Measurements from ENCODE around the gene PGLYRP4. TPM values are rescaled to one million over a fixed set of nuclear protein-coding genes. Genes with fewer than 3 reads are reported as not detected.

Gene PGLYRP4
- total RNA-seq, 2 donors from 2014 or later = not detected

DNA sequence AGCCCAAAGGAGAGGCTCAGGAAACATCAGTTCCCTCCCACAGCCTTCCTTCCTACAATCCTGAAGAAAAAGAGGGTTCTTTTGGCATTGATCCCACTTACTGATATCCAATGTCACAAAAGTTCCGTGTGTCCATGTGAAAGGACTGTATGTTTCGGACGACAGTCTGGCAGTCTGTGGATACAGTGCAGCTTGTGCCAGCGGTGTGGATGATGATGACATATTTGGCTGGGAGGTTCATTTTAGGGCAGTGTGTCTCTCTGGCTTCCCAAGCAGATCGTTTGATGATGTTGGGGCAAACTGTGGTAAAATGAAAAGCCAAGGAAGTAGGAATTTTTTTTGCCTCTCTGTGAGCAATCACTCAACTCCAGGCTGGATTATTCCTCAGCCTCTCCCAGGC lies 46.3 kb downstream of the PGLYRP4 start:
- ATAC-seq (no peak), DNase-seq (no peak)
- peaks cover 28% of the 10 kb centered on the region for H3K27me3 Mint-ChIP-seq
- H3K4me3 Mint-ChIP-seq = no peak overlapping the region
- no peaks in the 10 kb centered on the region for H3K36me3 Mint-ChIP-seq (ENCODE audit: low read depth)
- H3K27ac Mint-ChIP-seq = no peak overlapping the region
- H3K4me1 Mint-ChIP-seq = peaks cover 7% of the 10 kb centered on the region
- no peaks in the 10 kb centered on the region for H3K9me3 ChIP-seq (ENCODE audit: control insufficient read depth, low read length, poor library complexity, severe bottlenecking)

DNA sequence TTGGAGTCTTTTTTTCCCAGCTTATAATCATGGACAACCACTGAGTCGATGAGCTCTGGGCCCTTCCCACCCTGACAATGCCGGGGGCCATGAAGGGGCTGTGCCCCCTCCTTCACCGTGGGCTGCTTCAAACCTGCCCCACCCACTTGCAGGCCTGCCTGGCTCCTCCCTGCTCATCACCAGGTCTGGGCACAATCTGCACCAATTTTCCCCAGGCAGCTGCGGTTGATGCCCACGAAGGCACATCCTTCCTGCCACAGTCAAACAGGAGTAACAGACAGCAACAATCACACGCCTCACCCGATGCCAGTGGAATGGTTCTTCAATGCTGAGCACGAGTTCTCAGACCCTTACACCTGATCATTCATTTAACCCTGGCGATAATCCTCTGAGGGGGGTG lies 54.8 kb downstream of the PGLYRP4 start:
- Mint-ChIP-seq H3K27ac (peak overlapping the region; percentile 83), H3K27me3 (no peaks in the 10 kb centered on the region), H3K4me1 (peaks cover 42% of the 10 kb centered on the region), H3K4me3 (peak overlapping the region; percentile 76), H3K36me3 (ENCODE audit: low read depth) (peaks cover 3% of the 10 kb centered on the region)
- DNase-seq (no peak), ATAC-seq (peak; percentile 80)
- no peaks in the 10 kb centered on the region for H3K9me3 ChIP-seq (ENCODE audit: control insufficient read depth, low read length, poor library complexity, severe bottlenecking)

DNA sequence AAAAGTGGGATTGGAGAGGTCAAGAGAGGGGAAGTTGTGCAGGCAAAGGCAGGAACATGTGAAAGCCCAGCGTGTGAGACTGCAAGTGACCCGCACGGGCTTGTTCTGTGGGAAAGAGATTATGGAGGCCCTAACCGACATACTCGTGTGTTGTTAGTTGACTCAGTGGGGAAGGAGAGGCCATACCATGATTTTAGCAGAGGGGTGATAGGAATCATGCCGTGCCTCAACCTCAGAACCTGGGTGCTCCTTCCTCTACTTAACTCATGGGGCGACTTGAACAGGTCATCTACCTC lies 55.2 kb downstream of the PGLYRP4 start:
- Mint-ChIP-seq H3K27me3 (no peaks in the 10 kb centered on the region), H3K4me3 (peak overlapping the region; percentile 76), H3K27ac (peak overlapping the region; percentile 83), H3K36me3 (ENCODE audit: low read depth) (peaks cover 3% of the 10 kb centered on the region), H3K4me1 (peaks cover 45% of the 10 kb centered on the region)
- no peak for DNase-seq
- no peaks in the 10 kb centered on the region for H3K9me3 ChIP-seq (ENCODE audit: control insufficient read depth, low read length, poor library complexity, severe bottlenecking)
- peak; percentile 22 for ATAC-seq

DNA sequence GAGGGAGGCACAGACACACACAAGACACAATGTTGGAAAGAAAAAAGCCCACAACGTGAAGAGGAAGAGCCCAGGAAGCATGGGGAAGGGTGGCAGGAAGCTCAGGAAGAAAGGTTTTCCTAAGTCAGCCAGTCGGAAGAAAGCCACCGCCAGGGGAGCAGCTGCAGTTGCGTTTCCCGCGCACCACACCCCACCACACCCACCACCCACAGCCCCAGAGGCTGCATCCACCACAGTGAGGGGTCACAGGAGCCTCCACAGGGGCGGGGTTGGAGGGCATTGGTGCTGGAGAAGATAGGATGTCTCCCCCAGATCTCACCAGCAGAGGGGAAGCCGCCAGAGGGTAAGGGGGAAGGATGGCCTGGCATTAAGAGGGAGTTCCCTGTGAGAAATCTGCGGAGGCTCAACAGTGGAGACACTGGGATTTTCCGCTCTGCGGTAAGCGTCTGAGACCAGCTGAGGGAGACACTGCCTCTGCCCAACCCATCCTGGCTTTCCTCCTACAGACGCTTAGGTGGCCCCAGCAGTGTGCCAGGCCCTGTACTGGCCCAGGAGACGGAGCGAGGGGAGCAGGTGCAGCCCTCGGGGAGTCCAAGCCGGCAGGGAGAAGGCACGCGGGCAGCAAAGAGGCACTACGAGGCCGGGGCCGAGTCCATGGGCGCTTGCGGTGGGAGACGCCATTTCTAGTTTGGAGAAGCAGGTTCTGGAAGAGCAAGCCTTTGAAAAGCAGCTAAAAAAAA lies 55.7 kb downstream of the PGLYRP4 start:
- peaks cover 3% of the 10 kb centered on the region for H3K36me3 Mint-ChIP-seq (ENCODE audit: low read depth)
- H3K27me3 Mint-ChIP-seq = no peaks in the 10 kb centered on the region
- DNase-seq = no peak
- H3K4me1 Mint-ChIP-seq = peaks cover 45% of the 10 kb centered on the region
- peak overlapping the region; percentile 85 for H3K27ac Mint-ChIP-seq
- no peak for ATAC-seq
- peak overlapping the region; percentile 76 for H3K4me3 Mint-ChIP-seq
- H3K9me3 ChIP-seq (ENCODE audit: control insufficient read depth, low read length, poor library complexity, severe bottlenecking) = no peaks in the 10 kb centered on the region

- H3K9me3 ChIP-seq (ENCODE audit: control insufficient read depth, low read length, poor library complexity, severe bottlenecking) = no peaks in the 10 kb centered on the region
- peak overlapping the region; percentile 76 for H3K4me3 Mint-ChIP-seq
- no peaks in the 10 kb centered on the region for H3K27me3 Mint-ChIP-seq
- peaks cover 45% of the 10 kb centered on the region for H3K4me1 Mint-ChIP-seq
- no peak for ATAC-seq
- H3K36me3 Mint-ChIP-seq (ENCODE audit: low read depth) = peaks cover 3% of the 10 kb centered on the region
- H3K27ac Mint-ChIP-seq = peak overlapping the region; percentile 85
- DNase-seq = no peak
These were observed 56.5 kb downstream of the PGLYRP4 start for GRCh38 chr1:153292185-153292584.

- peaks cover 43% of the 10 kb centered on the region for H3K4me1 Mint-ChIP-seq
- H3K27me3 Mint-ChIP-seq = no peaks in the 10 kb centered on the region
- DNase-seq (no peak), ATAC-seq (no peak)
- H3K9me3 ChIP-seq (ENCODE audit: control insufficient read depth, low read length, poor library complexity, severe bottlenecking) = no peaks in the 10 kb centered on the region
- peaks cover 3% of the 10 kb centered on the region for H3K36me3 Mint-ChIP-seq (ENCODE audit: low read depth)
- peak overlapping the region; percentile 85 for H3K27ac Mint-ChIP-seq
- peak overlapping the region; percentile 53 for H3K4me3 Mint-ChIP-seq
These were observed 57.1 kb downstream of the PGLYRP4 start for GRCh38 chr1:153291514-153291913.

- H3K4me1 Mint-ChIP-seq = peaks cover 29% of the 10 kb centered on the region
- H3K9me3 ChIP-seq (ENCODE audit: control insufficient read depth, low read length, poor library complexity, severe bottlenecking) = no peaks in the 10 kb centered on the region
- no peak for DNase-seq
- no peak overlapping the region for H3K27ac Mint-ChIP-seq
- H3K27me3 Mint-ChIP-seq = peaks cover under 1% of the 10 kb centered on the region
- peaks cover 3% of the 10 kb centered on the region for H3K36me3 Mint-ChIP-seq (ENCODE audit: low read depth)
- no peak overlapping the region for H3K4me3 Mint-ChIP-seq
- peak; percentile 41 for ATAC-seq
These were observed 59.9 kb downstream of the PGLYRP4 start for GRCh38 chr1:153288634-153289275.

Other genes with a start within 250 kb of the PGLYRP4 start
- gene SPRR2F, start 235.3 kb downstream of the PGLYRP4 start, total RNA-seq = not detected
- gene SPRR2G, start 198.0 kb downstream of the PGLYRP4 start, total RNA-seq = not detected
- not detected for gene LELP1, start 145.4 kb downstream of the PGLYRP4 start, total RNA-seq
- gene PRR9, start 131.3 kb downstream of the PGLYRP4 start, total RNA-seq = not detected
- not detected for gene LORICRIN, start 89.2 kb downstream of the PGLYRP4 start, total RNA-seq
- gene PGLYRP3, start 35.9 kb downstream of the PGLYRP4 start, total RNA-seq = not detected
- gene S100A9, start 9.0 kb upstream of the PGLYRP4 start, total RNA-seq = 100 to 1,000 TPM in 1 of 2 donors, 10 to 100 TPM in 1; 11.9 to 138 TPM
- 1 to 10 TPM; 2.0 to 9.1 TPM for gene S100A12, start 26.8 kb upstream of the PGLYRP4 start, total RNA-seq
- 100 to 1,000 TPM in 1 of 2 donors, 1 to 10 TPM in 1; 4.6 to 110 TPM for gene S100A8, start 42.2 kb upstream of the PGLYRP4 start, total RNA-seq
- gene S100A7A, start 67.7 kb upstream of the PGLYRP4 start, total RNA-seq = not detected
- not detected for gene S100A7, start 111.8 kb upstream of the PGLYRP4 start, total RNA-seq
- gene S100A6, start 187.2 kb upstream of the PGLYRP4 start, total RNA-seq = 100 to 1,000 TPM; 303 to 331 TPM
- gene S100A5, start 192.1 kb upstream of the PGLYRP4 start, total RNA-seq = 1 to 10 TPM in 1 of 2 donors, not detected in 1; 1.1 TPM
- 1,000 to 10,000 TPM in 1 of 2 donors, 100 to 1,000 TPM in 1; 935 to 1,018 TPM for gene S100A4, start 197.0 kb upstream of the PGLYRP4 start, total RNA-seq
- not detected for gene S100A3, start 200.4 kb upstream of the PGLYRP4 start, total RNA-seq
- under 1 TPM in 1 of 2 donors, not detected in 1; 0.52 TPM for gene S100A2, start 217.0 kb upstream of the PGLYRP4 start, total RNA-seq